CD14-positive monocyte (primary cell): Measurements from ENCODE around the gene BHLHE41. TPM values are rescaled to one million over a fixed set of nuclear protein-coding genes. Genes with fewer than 3 reads are reported as not detected.

Experiments
- DNase-seq, 3 donors: peaks; one replicate each; pipeline ENCODE4 v3.0.0-alpha.2; 2011 to 2022
- H2AFZ ChIP-seq: 2 replicates; pipeline ENCODE4 v1.6.0; 2012; ENCODE audit warnings: mild to moderate bottlenecking, low read depth, low read length, inconsistent platforms; ENCODE audit not compliant: insufficient read depth, poor library complexity, severe bottlenecking
- H3K27ac ChIP-seq, 2 donors: 1 replicate in 1 of 2; 2 replicates in 1 of 2; pipeline ENCODE4 v1.5.1; 2012 to 2013; ENCODE audit warnings: low read length in 2 of 2, control low read depth in 1 of 2, inconsistent platforms in 1 of 2, low read depth in 1 of 2, mild to moderate bottlenecking in 1 of 2
- H3K27me3 ChIP-seq, 2 donors: one replicate each; pipeline versions ENCODE4 v1.6.0 to v1.6.1; 2011 to 2013; ENCODE audit warnings: low read length in 2 of 2; ENCODE audit not compliant: control insufficient read depth in 2 of 2, insufficient read depth in 2 of 2
- H3K36me3 ChIP-seq, 2 donors: replicated peaks in 1 of 2; 1 replicate in 1 of 2; 2 replicates in 1 of 2; pipeline versions ENCODE4 v1.5.1 to v1.6.1; 2012 to 2013; ENCODE audit warnings: low read length in 2 of 2, control low read depth in 1 of 2, inconsistent platforms in 1 of 2, mild to moderate bottlenecking in 1 of 2; ENCODE audit not compliant: insufficient read depth in 2 of 2, control insufficient read depth in 1 of 2
- H3K4me1 ChIP-seq, 2 donors: 1 replicate in 1 of 2; 2 replicates in 1 of 2; pipeline versions ENCODE4 v1.5.1 to v1.6.1; 2012 to 2013; ENCODE audit warnings: low read length in 2 of 2, control low read depth in 1 of 2, inconsistent platforms in 1 of 2, mild to moderate bottlenecking in 1 of 2, moderate library complexity in 1 of 2; ENCODE audit not compliant: insufficient read depth in 2 of 2, control insufficient read depth in 1 of 2
- H3K4me2 ChIP-seq: replicated peaks from 2 replicates; pipeline ENCODE3; 2012; ENCODE audit warnings: low read length, moderate library complexity, mild to moderate bottlenecking; ENCODE audit not compliant: poor library complexity, severe bottlenecking; ENCODE audit errors: extremely low read depth
- H3K4me3 ChIP-seq, 3 experiments: fragments of 200-600 bp in 1 of 3; sonication (generic) in 1 of 3; replicated peaks in 1 of 3; 1 replicate in 2 of 3; 2 replicates in 1 of 3; pipeline ENCODE4 v1.5.1; 2011 to 2013; ENCODE audit warnings: low read length in 3 of 3, mild to moderate bottlenecking in 3 of 3, control low read depth in 2 of 3, low read depth in 2 of 3, inconsistent platforms in 1 of 3, moderate library complexity in 1 of 3
- H3K79me2 ChIP-seq: 2 replicates; pipeline ENCODE4 v1.6.0; 2012; ENCODE audit warnings: mild to moderate bottlenecking, control low read depth, inconsistent platforms, low read length, moderate library complexity; ENCODE audit not compliant: insufficient read depth
- H3K9ac ChIP-seq: 2 replicates; pipeline ENCODE4 v1.6.0; 2017; ENCODE audit warnings: low read length, mild to moderate bottlenecking; ENCODE audit not compliant: insufficient read depth, poor library complexity, severe bottlenecking
- H3K9me3 ChIP-seq, 2 donors: replicated peaks in 1 of 2; 1 replicate in 1 of 2; 2 replicates in 1 of 2; pipeline versions ENCODE4 v1.5.1 to v1.6.1; 2012 to 2013; ENCODE audit warnings: low read length in 2 of 2, control low read depth in 1 of 2; ENCODE audit not compliant: control insufficient read depth in 1 of 2, insufficient read depth in 1 of 2
- H4K20me1 ChIP-seq: 2 replicates; pipeline ENCODE4 v1.6.0; 2012; ENCODE audit warnings: mild to moderate bottlenecking, low read length, control low read depth, moderate library complexity; ENCODE audit not compliant: insufficient read depth
- H3K27ac Mint-ChIP-seq, 7 donors: one replicate each; pipeline ENCODE4 v1.8.0; 2020; ENCODE audit warnings: mild to moderate bottlenecking in 7 of 7, mixed read lengths in 7 of 7, moderate library complexity in 6 of 7, inconsistent platforms in 2 of 7
- H3K27me3 Mint-ChIP-seq, 3 donors: one replicate each; pipeline ENCODE4 v1.8.0; 2021 to 2022; ENCODE audit warnings: low read depth in 3 of 3, mild to moderate bottlenecking in 3 of 3, mixed read lengths in 3 of 3, moderate library complexity in 3 of 3, inconsistent platforms in 1 of 3
- H3K36me3 Mint-ChIP-seq, 2 donors: one replicate each; pipeline ENCODE4 v1.8.0; 2020; ENCODE audit warnings: mixed read lengths in 2 of 2, inconsistent platforms in 1 of 2, mild to moderate bottlenecking in 1 of 2
- H3K4me1 Mint-ChIP-seq: one replicate; pipeline ENCODE4 v1.8.0; 2020; ENCODE audit warnings: mild to moderate bottlenecking, mixed read lengths
- H3K4me3 Mint-ChIP-seq, 2 donors: one replicate each; pipeline ENCODE4 v1.8.0; 2020; ENCODE audit warnings: mild to moderate bottlenecking in 2 of 2, mixed read lengths in 2 of 2, moderate library complexity in 1 of 2
- H3K9me3 Mint-ChIP-seq, 7 donors: one replicate each; pipeline ENCODE4 v1.8.0; 2020 to 2022; ENCODE audit warnings: mixed read lengths in 7 of 7, mild to moderate bottlenecking in 6 of 7, moderate library complexity in 6 of 7, inconsistent platforms in 2 of 7
- WGBS: methylation state at CpG from one replicate; pipeline ENCODE4 v1.1.5; 2013; ENCODE audit warnings: missing lambda C conversion rate; ENCODE audit not compliant: insufficient coverage; 5-methylcytosine and 5-hydroxymethylcytosine counted together
- intact Hi-C, 2 donors: fragments of 100-400 bp; cut with micrococcal nuclease; formaldehyde crosslinking; loops; one replicate each; pipeline versions ENCODE4 v1.15.0 to v1.15.1; 2023
- polyA plus RNA-seq, 3 donors: library from polyadenylated mRNA; depleted of rRNA in 1 of 3; unstranded in 2 of 3; stranded (reverse) in 1 of 3; fragments of 300-500 nt in 2 of 3; fragments of >200 nt in 1 of 3; fragmentation: Illumina TruSeq in 2 of 3; gene quantifications; 1 replicate in 2 of 3; 2 replicates in 1 of 3; pipeline ENCODE4 v1.2.3, GENCODE V29; 2012 to 2021
- TF ChIP-seq, protein P1 (sequence below): fragments of 200-600 bp; IDR thresholded peaks from one replicate; pipeline ENCODE4 v1.8.0; 2022; ENCODE audit warnings: antibody characterized with exemption, mild to moderate bottlenecking

The BHLHE41 gene
- polyA plus RNA-seq, 3 donors, result 0.03 TPM; not detected in 2

DNA sequence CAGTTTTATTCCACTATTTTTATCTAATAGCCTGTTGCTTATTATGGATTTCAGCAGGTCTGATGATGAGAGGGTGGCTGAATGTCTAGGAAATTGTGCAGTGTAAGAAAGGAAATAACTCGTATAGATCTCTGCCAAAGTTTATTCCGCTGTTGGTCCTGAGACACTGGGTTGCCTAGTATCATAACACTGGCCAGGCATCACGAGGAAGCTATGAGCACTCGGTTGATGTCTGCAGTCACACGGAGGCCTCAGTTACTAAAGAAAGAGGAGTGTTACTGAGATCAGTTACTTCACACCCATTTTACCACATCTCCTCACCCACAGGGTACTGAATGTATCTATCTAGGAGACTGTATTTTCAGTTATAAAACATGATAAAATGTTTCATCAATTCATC lies 21.9 kb downstream of the BHLHE41 start:
- TF ChIP-seq, protein P1, sequence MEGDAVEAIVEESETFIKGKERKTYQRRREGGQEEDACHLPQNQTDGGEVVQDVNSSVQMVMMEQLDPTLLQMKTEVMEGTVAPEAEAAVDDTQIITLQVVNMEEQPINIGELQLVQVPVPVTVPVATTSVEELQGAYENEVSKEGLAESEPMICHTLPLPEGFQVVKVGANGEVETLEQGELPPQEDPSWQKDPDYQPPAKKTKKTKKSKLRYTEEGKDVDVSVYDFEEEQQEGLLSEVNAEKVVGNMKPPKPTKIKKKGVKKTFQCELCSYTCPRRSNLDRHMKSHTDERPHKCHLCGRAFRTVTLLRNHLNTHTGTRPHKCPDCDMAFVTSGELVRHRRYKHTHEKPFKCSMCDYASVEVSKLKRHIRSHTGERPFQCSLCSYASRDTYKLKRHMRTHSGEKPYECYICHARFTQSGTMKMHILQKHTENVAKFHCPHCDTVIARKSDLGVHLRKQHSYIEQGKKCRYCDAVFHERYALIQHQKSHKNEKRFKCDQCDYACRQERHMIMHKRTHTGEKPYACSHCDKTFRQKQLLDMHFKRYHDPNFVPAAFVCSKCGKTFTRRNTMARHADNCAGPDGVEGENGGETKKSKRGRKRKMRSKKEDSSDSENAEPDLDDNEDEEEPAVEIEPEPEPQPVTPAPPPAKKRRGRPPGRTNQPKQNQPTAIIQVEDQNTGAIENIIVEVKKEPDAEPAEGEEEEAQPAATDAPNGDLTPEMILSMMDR, result no peak
- 81% methylated on average over 2 of the region's 5 CpGs for WGBS
- H3K36me3 Mint-ChIP-seq, result no peaks in the 10 kb centered on the region

DNA sequence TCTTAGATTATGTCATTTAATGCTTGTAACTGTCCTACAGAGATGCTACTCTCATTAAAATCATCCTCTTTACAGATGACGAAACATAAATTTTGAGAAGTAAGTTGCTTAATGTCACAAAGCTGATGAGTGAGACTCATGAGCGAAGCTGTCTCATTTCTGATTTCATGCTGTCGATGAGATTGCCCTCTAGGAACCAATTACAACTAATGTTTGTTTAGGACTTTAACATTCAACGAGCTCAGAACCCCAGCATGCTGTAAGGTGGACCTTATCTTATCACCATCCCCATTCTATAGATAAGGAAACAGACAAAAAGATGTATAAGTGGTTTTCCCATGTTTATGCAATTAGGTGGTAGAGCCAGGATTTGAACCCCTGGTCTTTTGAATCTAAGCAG lies 23.1 kb downstream of the BHLHE41 start:
- TF ChIP-seq, protein P1, result no peak
- Mint-ChIP-seq H3K9me3 (no peaks in the 10 kb centered on the region), H3K4me1 (peaks cover 11% of the 10 kb centered on the region), H3K4me3 (no peak overlapping the region), H3K27me3 (no peaks in the 10 kb centered on the region), H3K27ac (no peak overlapping the region), H3K36me3 (no peaks in the 10 kb centered on the region)
- H3K79me2 ChIP-seq, result no peaks in the 10 kb centered on the region
- intact Hi-C loops, result no loop called here
- no peaks in the 10 kb centered on the region for H3K36me3 ChIP-seq
- H3K9me3 ChIP-seq, result no peaks in the 10 kb centered on the region
- WGBS, result no CpG with 5 or more reads among the region's 4 CpGs
- no peaks in the 10 kb centered on the region for H3K27me3 ChIP-seq
- peaks cover 0 to 8% of the 10 kb centered on the region in 2 donors for H3K4me1 ChIP-seq
- H4K20me1 ChIP-seq, result no peaks in the 10 kb centered on the region
- DNase-seq, result peak in 1 of 3 donors; percentile 15
- no peak overlapping the region for H3K4me2 ChIP-seq
- no peak overlapping the region for H3K4me3 ChIP-seq
- no peak overlapping the region for H3K27ac ChIP-seq
- no peak overlapping the region for H3K9ac ChIP-seq
- no peak overlapping the region for H2AFZ ChIP-seq

More for the DNA sequence above, 21.9 kb downstream of the BHLHE41 start:
- Histone ChIP-seq H3K9ac (no peak overlapping the region), H3K27ac (no peak overlapping the region), H3K79me2 (no peaks in the 10 kb centered on the region), H2AFZ (no peak overlapping the region), H3K4me3 (no peak overlapping the region), H3K9me3 (no peaks in the 10 kb centered on the region), H3K4me1 (peaks cover 0 to 8% of the 10 kb centered on the region in 2 donors), H3K4me2 (no peak overlapping the region), H4K20me1 (no peaks in the 10 kb centered on the region), H3K27me3 (no peaks in the 10 kb centered on the region), H3K36me3 (no peaks in the 10 kb centered on the region)
- Mint-ChIP-seq H3K27ac (no peak overlapping the region), H3K9me3 (no peaks in the 10 kb centered on the region), H3K27me3 (no peaks in the 10 kb centered on the region), H3K4me1 (peaks cover 11% of the 10 kb centered on the region), H3K4me3 (no peak overlapping the region)
- DNase-seq, result no peak
- intact Hi-C loops, result no loop called here
